Gastrocnemius medialis (tissue), 4 donors: ENCODE measurements around the gene VSTM2B.

Experiments
- CTCF ChIP-seq, 5 experiments: fragments of 450-650 bp in 3 of 5; fragments of 200-600 bp in 2 of 5; sonication (generic) in 2 of 5; IDR thresholded peaks in 4 of 5; conservative IDR thresholded peaks in 1 of 5; 1 replicate in 4 of 5; 2 replicates in 1 of 5; pipeline ENCODE4 v1.5.1; 2016 to 2019; ENCODE audit warnings: antibody characterized with exemption in 5 of 5, mild to moderate bottlenecking in 3 of 5, moderate library complexity in 3 of 5
- POLR2A ChIP-seq, 2 donors: fragments of 450-650 bp; IDR thresholded peaks; one replicate each; pipeline ENCODE4 v1.6.1; 2017; ENCODE audit warnings: antibody characterized with exemption in 2 of 2, mild to moderate bottlenecking in 2 of 2, moderate library complexity in 2 of 2

- no peak for TF ChIP-seq CTCF (IDR thresholded peaks at IDR 0.05 in 4 of 5, conservative IDR thresholded peaks at IDR 0.05 in 1 of 5)
- TF ChIP-seq POLR2A (IDR thresholded peaks at IDR 0.05) = no peak
These were observed 21.7 kb downstream of the VSTM2B start for GRCh38 chr19:29547361-29547960.
